ENCODE data around the gene STAG1. TPM values are rescaled to one million over a fixed set of nuclear protein-coding genes. Genes with fewer than 3 reads are reported as not detected.
A peak's percentile ranks its signal among the peaks of the same experiment; 100 is the strongest.
"Not testable (repeated sequence)": the region's sequence is repeated elsewhere in the genome, so short reads cannot be mapped to it uniquely, and the experiment has no call there.

The STAG1 gene
- polyA plus RNA-seq, 3 donors from 2014 or later = 11.8 to 22.6 (median 14.6) TPM

DNA sequence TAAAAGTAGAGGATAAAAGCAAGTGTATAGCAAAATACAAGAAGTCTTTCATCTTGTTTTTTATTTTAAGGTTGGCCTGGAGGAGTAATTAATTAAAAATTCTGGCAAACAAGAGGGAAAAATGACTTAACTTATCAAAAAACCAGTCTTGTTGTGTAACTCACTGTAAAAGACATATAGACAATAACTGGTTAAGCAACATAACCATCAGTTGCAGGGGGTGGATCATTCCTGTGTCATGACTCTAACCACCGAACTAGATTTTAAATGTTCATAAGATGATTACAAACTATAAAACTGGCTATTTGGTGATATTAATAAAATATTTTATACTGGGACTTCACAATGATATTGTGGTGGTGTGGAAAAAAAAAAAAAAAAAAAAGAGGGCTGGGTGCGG, 130.6 kb downstream of the STAG1 start:
- Mint-ChIP-seq H3K9me3 (no peaks in the 10 kb centered on the region), H3K4me3 (no peak overlapping the region), H3K36me3 (peaks cover 5 to 11% (median 6%) of the 10 kb centered on the region in 3 donors), H3K27ac (peak overlapping the region in 2 of 6 donors; percentile 11 to 43), H3K27me3 (ENCODE audit: low read depth in 3 of 3) (no peaks in the 10 kb centered on the region), H3K4me1 (peaks cover 21 to 55% of the 10 kb centered on the region in 2 donors)
- DNase-seq = no peak

- peak overlapping the region in 3 of 6 donors; percentile 32 to 75 (median 48) for H3K27ac Mint-ChIP-seq
- H3K4me3 Mint-ChIP-seq = no peak overlapping the region
- peaks cover 21 to 49% of the 10 kb centered on the region in 2 donors for H3K4me1 Mint-ChIP-seq
- no peak for DNase-seq
- H3K27me3 Mint-ChIP-seq (ENCODE audit: low read depth in 3 of 3) = no peaks in the 10 kb centered on the region
- H3K36me3 Mint-ChIP-seq = peaks cover 5 to 11% (median 6%) of the 10 kb centered on the region in 3 donors
- no peaks in the 10 kb centered on the region for H3K9me3 Mint-ChIP-seq
Measured at GRCh38 chr3:136620436-136620835, 131.7 kb downstream of the STAG1 start.

- Mint-ChIP-seq H3K4me1 (peaks cover 12 to 35% of the 10 kb centered on the region in 2 donors), H3K27ac (peak overlapping the region in 3 of 6 donors; percentile 3 to 22 (median 4)), H3K36me3 (peaks cover 5 to 11% (median 6%) of the 10 kb centered on the region in 3 donors)
- not testable (repeated sequence) for H3K27me3 Mint-ChIP-seq (ENCODE audit: low read depth in 3 of 3); H3K4me3 Mint-ChIP-seq; H3K9me3 Mint-ChIP-seq; DNase-seq
Measured at GRCh38 chr3:136617969-136618525, 134.1 kb downstream of the STAG1 start.

DNA sequence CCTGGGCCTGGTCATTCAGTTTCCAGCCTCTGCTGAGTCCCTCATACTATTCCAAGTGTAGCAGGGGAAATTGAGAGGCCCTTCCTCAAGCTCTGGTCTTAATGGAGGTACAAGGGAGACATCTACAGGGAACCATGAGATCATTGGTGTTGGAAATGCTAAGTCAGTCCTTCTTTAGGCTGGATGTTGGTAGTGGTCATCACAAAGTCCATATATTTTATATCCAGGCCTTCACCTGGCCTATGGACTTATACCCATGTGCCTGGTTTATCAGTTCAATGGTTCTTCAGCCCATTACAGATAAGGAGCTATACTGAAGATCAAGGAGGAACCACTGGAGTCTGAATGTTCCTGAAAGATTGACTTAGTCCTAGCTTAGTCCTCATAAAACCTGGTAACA, 135.0 kb downstream of the STAG1 start:
- H3K27ac Mint-ChIP-seq = peak overlapping the region in 1 of 6 donors; percentile 35
- DNase-seq = no peak
- H3K9me3 Mint-ChIP-seq = no peaks in the 10 kb centered on the region
- peaks cover 5 to 11% (median 6%) of the 10 kb centered on the region in 3 donors for H3K36me3 Mint-ChIP-seq
- peaks cover 12 to 27% of the 10 kb centered on the region in 2 donors for H3K4me1 Mint-ChIP-seq
- H3K4me3 Mint-ChIP-seq = no peak overlapping the region
- no peaks in the 10 kb centered on the region for H3K27me3 Mint-ChIP-seq (ENCODE audit: low read depth in 3 of 3)

DNA sequence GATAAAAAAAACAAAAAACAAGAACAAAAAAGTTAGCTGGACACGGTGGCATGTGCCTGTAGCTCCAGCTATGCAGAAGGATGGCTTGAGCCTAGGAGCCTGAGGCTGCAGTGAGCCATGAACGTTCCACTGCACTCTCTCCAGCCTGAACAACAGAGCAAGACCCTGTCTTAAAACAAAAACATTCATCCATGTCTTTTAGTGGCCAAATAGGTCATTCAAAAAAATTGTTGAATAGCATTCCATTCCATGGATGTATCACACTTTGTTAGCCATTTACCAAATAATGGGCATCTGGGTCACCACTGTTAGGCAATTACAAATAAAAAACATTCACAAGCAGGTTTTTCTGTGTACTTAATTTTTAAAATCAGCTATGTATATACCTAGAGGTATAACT, 139.7 kb downstream of the STAG1 start:
- Mint-ChIP-seq H3K27me3 (ENCODE audit: low read depth in 3 of 3) (no peaks in the 10 kb centered on the region), H3K27ac (no peak overlapping the region), H3K4me3 (no peak overlapping the region), H3K9me3 (no peaks in the 10 kb centered on the region), H3K36me3 (peaks cover 0 to 4% (median 0%) of the 10 kb centered on the region in 3 donors), H3K4me1 (peaks cover 8 to 9% of the 10 kb centered on the region in 2 donors)
- no peak for DNase-seq

- H3K27me3 Mint-ChIP-seq (ENCODE audit: low read depth in 3 of 3) = peaks cover 0 to 1% (median 0%) of the 10 kb centered on the region in 3 donors
- H3K36me3 Mint-ChIP-seq = peaks cover 5 to 13% (median 6%) of the 10 kb centered on the region in 3 donors
- peaks cover 16 to 20% of the 10 kb centered on the region in 2 donors for H3K4me1 Mint-ChIP-seq
- H3K4me3 Mint-ChIP-seq = no peak overlapping the region
- H3K9me3 Mint-ChIP-seq = no peaks in the 10 kb centered on the region
- H3K27ac Mint-ChIP-seq = peak overlapping the region in 1 of 6 donors; percentile 14
- no peak for DNase-seq
Measured at GRCh38 chr3:136606990-136607389, 145.2 kb downstream of the STAG1 start.

DNA sequence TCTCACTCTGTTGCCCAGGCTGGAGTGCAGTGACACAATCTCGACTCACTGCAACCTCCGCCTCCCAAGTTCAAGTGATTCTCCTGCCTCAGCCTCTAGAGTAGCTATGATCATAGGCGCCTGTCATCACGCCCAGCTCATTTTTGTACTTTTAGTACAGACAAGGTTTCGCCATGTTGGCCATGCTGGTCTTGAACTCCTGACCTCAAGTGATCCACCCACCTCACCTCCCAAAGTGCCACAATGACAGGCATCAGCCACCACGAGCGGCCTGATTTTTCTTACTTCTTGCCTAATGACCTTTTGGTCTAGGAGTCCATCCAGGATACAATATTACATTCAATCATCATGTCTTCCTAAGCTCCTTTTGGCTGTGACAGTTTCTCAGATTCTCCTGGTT, 146.0 kb downstream of the STAG1 start:
- H3K4me1 Mint-ChIP-seq = peaks cover 16 to 20% of the 10 kb centered on the region in 2 donors
- H3K4me3 Mint-ChIP-seq; H3K27me3 Mint-ChIP-seq (ENCODE audit: low read depth in 3 of 3); DNase-seq; H3K9me3 Mint-ChIP-seq: not testable (repeated sequence)
- H3K36me3 Mint-ChIP-seq = peaks cover 5 to 18% (median 6%) of the 10 kb centered on the region in 3 donors
- H3K27ac Mint-ChIP-seq = peak overlapping the region in 4 of 6 donors; percentile 34 to 54 (median 35)

- peaks cover 5 to 18% (median 6%) of the 10 kb centered on the region in 3 donors for H3K36me3 Mint-ChIP-seq
- peaks cover 0 to 2% (median 1%) of the 10 kb centered on the region in 3 donors for H3K27me3 Mint-ChIP-seq (ENCODE audit: low read depth in 3 of 3)
- H3K9me3 Mint-ChIP-seq = no peaks in the 10 kb centered on the region
- H3K4me1 Mint-ChIP-seq = peaks cover 14 to 21% of the 10 kb centered on the region in 2 donors
- DNase-seq = no peak
- H3K27ac Mint-ChIP-seq = peak overlapping the region; percentile 20 to 76 (median 54)
- H3K4me3 Mint-ChIP-seq = no peak overlapping the region
Measured at GRCh38 chr3:136604961-136605360, 147.2 kb downstream of the STAG1 start.

DNA sequence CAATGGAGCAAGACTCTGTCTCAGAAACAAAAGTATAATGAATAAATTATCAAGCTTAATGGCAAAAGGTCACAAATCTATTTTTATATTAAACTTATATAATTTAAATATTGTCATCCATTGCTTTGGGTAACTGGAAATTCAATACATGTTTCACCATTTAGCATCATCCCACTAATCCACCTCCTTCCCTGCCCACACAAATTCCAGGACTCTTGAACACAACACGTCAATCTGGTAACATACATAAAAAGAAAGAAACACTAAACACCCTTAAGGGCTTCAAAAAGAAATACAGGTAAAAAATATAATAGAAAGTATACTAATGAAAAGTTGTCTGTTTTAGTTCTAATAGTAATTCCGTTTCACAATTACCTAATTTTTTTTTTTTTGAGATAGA, 149.4 kb downstream of the STAG1 start:
- peaks cover 14 to 22% of the 10 kb centered on the region in 2 donors for H3K4me1 Mint-ChIP-seq
- peaks cover 5 to 14% (median 9%) of the 10 kb centered on the region in 3 donors for H3K36me3 Mint-ChIP-seq
- no peak overlapping the region for H3K4me3 Mint-ChIP-seq
- H3K9me3 Mint-ChIP-seq = no peaks in the 10 kb centered on the region
- no peak for DNase-seq
- H3K27ac Mint-ChIP-seq = peak overlapping the region in 1 of 6 donors; percentile 19
- peaks cover 1 to 6% (median 2%) of the 10 kb centered on the region in 3 donors for H3K27me3 Mint-ChIP-seq (ENCODE audit: low read depth in 3 of 3)

DNA sequence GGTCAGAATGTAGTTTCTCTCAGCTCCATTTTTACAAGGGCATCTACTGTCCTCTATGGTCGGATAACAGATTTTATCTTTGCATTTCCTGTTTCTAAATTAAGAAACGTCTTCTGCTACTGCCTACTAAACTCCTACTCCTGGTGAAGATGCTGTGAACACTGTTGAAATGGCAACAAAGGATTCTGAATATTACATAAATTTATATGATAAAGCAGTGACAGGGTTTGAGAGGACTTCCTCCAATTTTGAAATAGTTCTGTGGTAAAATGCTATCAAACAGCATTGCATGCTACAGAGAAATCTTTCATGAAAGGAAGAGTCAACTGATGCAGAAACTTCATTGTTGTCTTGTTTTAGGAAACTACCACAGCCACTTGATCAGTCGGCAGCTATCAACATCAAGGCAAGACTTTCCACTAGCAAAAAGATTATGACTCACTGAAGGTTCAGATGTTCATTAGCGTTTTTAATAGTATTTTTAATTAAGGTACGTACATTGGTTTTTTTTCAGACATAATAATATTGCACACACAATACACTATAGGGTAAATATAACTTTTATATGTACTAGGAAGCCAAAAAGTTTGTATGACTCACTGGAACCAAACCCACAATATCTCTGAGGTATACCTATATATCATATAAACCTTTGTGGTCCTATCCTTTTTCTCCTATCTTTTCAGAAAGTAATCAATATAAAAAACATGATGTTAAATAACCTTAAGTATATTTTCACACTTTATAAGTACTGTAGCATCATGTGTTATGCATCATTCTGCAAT, 156.1 kb downstream of the STAG1 start:
- peaks cover 27 to 51% of the 10 kb centered on the region in 2 donors for H3K4me1 Mint-ChIP-seq
- H3K4me3 Mint-ChIP-seq = peak overlapping the region; percentile 13 to 58 (median 44)
- peak in 1 of 3 donors; percentile 2 for DNase-seq
- H3K9me3 Mint-ChIP-seq = no peaks in the 10 kb centered on the region
- peaks cover 0 to 6% (median 2%) of the 10 kb centered on the region in 3 donors for H3K27me3 Mint-ChIP-seq (ENCODE audit: low read depth in 3 of 3)
- peaks cover 0 to 15% (median 6%) of the 10 kb centered on the region in 3 donors for H3K36me3 Mint-ChIP-seq
- peak overlapping the region; percentile 9 to 82 (median 29) for H3K27ac Mint-ChIP-seq

DNA sequence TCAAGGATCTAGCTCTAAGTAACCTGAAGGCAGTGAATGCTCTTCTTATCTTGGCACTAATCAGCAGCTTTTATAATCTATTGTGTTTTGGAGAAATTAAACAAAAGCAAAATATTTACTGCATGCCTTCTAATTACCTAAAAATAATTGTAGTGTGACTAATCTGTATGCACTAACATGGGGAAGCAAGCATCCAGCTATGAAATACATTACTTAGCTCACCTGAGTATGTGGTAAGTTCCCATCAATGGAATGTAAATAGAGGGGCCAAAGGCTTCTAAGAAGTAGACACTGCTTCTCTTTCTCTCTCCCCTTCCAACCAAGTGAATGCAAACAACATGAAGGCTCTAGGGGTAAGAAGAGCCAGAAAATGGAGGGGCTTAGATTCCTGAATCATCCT, 165.6 kb downstream of the STAG1 start:
- Mint-ChIP-seq H3K36me3 (peaks cover 3 to 10% (median 9%) of the 10 kb centered on the region in 3 donors), H3K27me3 (ENCODE audit: low read depth in 3 of 3) (peaks cover 0 to 2% (median 1%) of the 10 kb centered on the region in 3 donors), H3K4me3 (no peak overlapping the region), H3K27ac (no peak overlapping the region), H3K4me1 (peaks cover 2 to 10% of the 10 kb centered on the region in 2 donors), H3K9me3 (no peaks in the 10 kb centered on the region)
- DNase-seq = no peak

GRCh38 chr3:136584728-136585127, 167.4 kb downstream of the STAG1 start:
- H3K4me1 Mint-ChIP-seq = peaks cover 0 to 7% of the 10 kb centered on the region in 2 donors
- H3K9me3 Mint-ChIP-seq = no peaks in the 10 kb centered on the region
- DNase-seq = no peak
- no peak overlapping the region for H3K27ac Mint-ChIP-seq
- H3K36me3 Mint-ChIP-seq = peaks cover 3 to 9% (median 9%) of the 10 kb centered on the region in 3 donors
- H3K27me3 Mint-ChIP-seq (ENCODE audit: low read depth in 3 of 3) = peaks cover 0 to 2% (median 1%) of the 10 kb centered on the region in 3 donors
- no peak overlapping the region for H3K4me3 Mint-ChIP-seq

- Mint-ChIP-seq H3K4me1 (peaks cover 2 to 7% of the 10 kb centered on the region in 2 donors), H3K9me3 (no peaks in the 10 kb centered on the region), H3K27ac (peak overlapping the region in 5 of 6 donors; percentile 4 to 63 (median 13))
Measured at GRCh38 chr3:136583823-136584222, 168.4 kb downstream of the STAG1 start.

GRCh38 chr3:136577791-136578190, 174.4 kb downstream of the STAG1 start:
- DNase-seq = peak in 1 of 3 donors; percentile 12
- peaks cover 0 to 2% (median 0%) of the 10 kb centered on the region in 6 donors for H3K9me3 Mint-ChIP-seq
- peaks cover 9 to 10% of the 10 kb centered on the region in 2 donors for H3K4me1 Mint-ChIP-seq
- peak overlapping the region in 4 of 6 donors; percentile 11 to 27 (median 16) for H3K27ac Mint-ChIP-seq
- H3K36me3 Mint-ChIP-seq = peaks cover 0 to 5% (median 2%) of the 10 kb centered on the region in 3 donors
- no peak overlapping the region for H3K4me3 Mint-ChIP-seq
- peaks cover 0 to 3% (median 0%) of the 10 kb centered on the region in 3 donors for H3K27me3 Mint-ChIP-seq (ENCODE audit: low read depth in 3 of 3)

More at GRCh38 chr3:136583823-136584222, 168.4 kb downstream of the STAG1 start:
- H3K27me3 Mint-ChIP-seq (ENCODE audit: low read depth in 3 of 3) = peaks cover 0 to 2% (median 1%) of the 10 kb centered on the region in 3 donors
- H3K36me3 Mint-ChIP-seq = peaks cover 3 to 9% (median 9%) of the 10 kb centered on the region in 3 donors
- DNase-seq = no peak
- no peak overlapping the region for H3K4me3 Mint-ChIP-seq
